Measurements from ENCODE around the gene PTGFRN.

PTGFRN gene

DNA sequence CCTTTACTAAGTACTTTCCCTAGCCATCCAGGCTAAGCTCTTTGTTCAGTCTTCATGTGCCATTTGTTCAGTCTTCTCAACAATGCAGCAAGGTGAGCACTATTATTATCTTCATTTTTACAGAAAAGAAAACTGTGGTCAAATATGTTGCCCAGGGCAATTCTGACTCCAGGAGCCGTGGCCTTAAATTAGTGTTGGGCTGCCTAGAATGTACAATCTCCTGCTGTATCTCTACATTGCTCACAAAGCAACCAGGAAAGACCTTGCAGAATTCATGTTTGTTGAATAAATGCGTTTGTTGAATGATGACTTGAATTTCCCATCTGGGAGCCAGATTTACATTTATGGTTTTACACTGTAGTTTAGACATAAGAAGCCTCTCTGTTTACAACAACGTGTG is 106.0 kb downstream of the PTGFRN start:
- H3K27ac ChIP-seq (ENCODE audit: low read length) = no peak overlapping the region
- H3K9ac ChIP-seq (ENCODE audit: low read length) = no peak overlapping the region
- no peaks in the 10 kb centered on the region for H3K36me3 ChIP-seq (ENCODE audit: control insufficient read depth, low read depth, low read length)
- peaks cover 6% of the 10 kb centered on the region for H3K4me1 ChIP-seq (ENCODE audit: control insufficient read depth, low read depth, low read length)
- no peaks in the 10 kb centered on the region for H3K27me3 ChIP-seq (ENCODE audit: control insufficient read depth, insufficient read depth, low read length)
- H3K4me3 ChIP-seq (ENCODE audit: low read length) = no peak overlapping the region
- H3K9me3 ChIP-seq (ENCODE audit: control insufficient read depth, low read depth, low read length) = no peaks in the 10 kb centered on the region

DNA sequence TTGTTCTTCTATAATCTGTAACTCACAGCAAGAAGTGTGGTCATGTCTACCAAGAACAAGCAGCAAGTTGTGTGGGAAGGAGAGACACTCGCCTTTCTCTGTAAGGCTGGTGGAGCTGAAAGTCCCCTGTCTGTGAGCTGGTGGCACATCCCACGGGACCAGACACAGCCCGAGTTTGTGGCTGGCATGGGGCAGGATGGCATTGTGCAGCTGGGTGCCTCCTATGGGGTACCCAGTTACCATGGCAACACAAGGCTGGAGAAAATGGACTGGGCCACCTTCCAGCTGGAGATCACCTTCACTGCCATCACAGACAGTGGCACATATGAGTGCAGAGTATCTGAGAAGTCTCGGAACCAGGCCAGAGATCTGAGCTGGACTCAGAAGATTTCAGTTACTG is 107.3 kb downstream of the PTGFRN start:
- H3K9ac ChIP-seq (ENCODE audit: low read length) = no peak overlapping the region
- H3K4me3 ChIP-seq (ENCODE audit: low read length) = no peak overlapping the region
- H3K27ac ChIP-seq (ENCODE audit: low read length) = no peak overlapping the region
- no peaks in the 10 kb centered on the region for H3K27me3 ChIP-seq (ENCODE audit: control insufficient read depth, insufficient read depth, low read length)
- H3K9me3 ChIP-seq (ENCODE audit: control insufficient read depth, low read depth, low read length) = no peaks in the 10 kb centered on the region
- no peaks in the 10 kb centered on the region for H3K36me3 ChIP-seq (ENCODE audit: control insufficient read depth, low read depth, low read length)
- H3K4me1 ChIP-seq (ENCODE audit: control insufficient read depth, low read depth, low read length) = peaks cover 6% of the 10 kb centered on the region

DNA sequence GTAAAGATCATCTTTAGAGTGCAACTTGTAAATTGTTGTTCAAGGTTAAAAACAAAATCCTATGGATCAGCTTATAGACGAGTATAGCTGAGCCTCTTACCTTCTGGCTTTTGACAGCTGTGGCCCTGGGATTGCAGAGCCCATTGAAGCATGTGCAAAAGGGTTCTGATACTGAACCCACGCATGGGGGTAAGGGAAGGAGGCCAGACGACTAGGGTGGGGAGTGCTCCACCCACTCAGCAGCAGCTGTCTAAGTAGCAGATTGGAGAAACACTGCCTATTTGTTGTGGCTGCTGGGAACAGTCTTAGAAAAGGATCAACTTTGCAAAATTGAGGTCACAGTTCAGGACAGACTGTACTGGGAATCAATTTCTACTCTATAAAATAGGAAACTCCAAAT is 107.9 kb downstream of the PTGFRN start:
- no peak overlapping the region for H3K9ac ChIP-seq (ENCODE audit: low read length)
- H3K4me3 ChIP-seq (ENCODE audit: low read length) = no peak overlapping the region
- peaks cover 6% of the 10 kb centered on the region for H3K4me1 ChIP-seq (ENCODE audit: control insufficient read depth, low read depth, low read length)
- no peak overlapping the region for H3K27ac ChIP-seq (ENCODE audit: low read length)
- H3K36me3 ChIP-seq (ENCODE audit: control insufficient read depth, low read depth, low read length) = no peaks in the 10 kb centered on the region
- no peaks in the 10 kb centered on the region for H3K9me3 ChIP-seq (ENCODE audit: control insufficient read depth, low read depth, low read length)
- H3K27me3 ChIP-seq (ENCODE audit: control insufficient read depth, insufficient read depth, low read length) = no peaks in the 10 kb centered on the region

- Histone ChIP-seq H3K9ac (ENCODE audit: low read length) (no peak overlapping the region), H3K27ac (ENCODE audit: low read length) (no peak overlapping the region), H3K27me3 (ENCODE audit: control insufficient read depth, insufficient read depth, low read length) (no peaks in the 10 kb centered on the region), H3K36me3 (ENCODE audit: control insufficient read depth, low read depth, low read length) (no peaks in the 10 kb centered on the region), H3K4me3 (ENCODE audit: low read length) (no peak overlapping the region), H3K9me3 (ENCODE audit: control insufficient read depth, low read depth, low read length) (no peaks in the 10 kb centered on the region), H3K4me1 (ENCODE audit: control insufficient read depth, low read depth, low read length) (peaks cover 1% of the 10 kb centered on the region)
Observed at GRCh38 chr1:117020526-117021156, 110.9 kb downstream of the PTGFRN start.

GRCh38 chr1:117022114-117022513 is 112.4 kb downstream of the PTGFRN start:
- no peaks in the 10 kb centered on the region for H3K4me1 ChIP-seq (ENCODE audit: control insufficient read depth, low read depth, low read length)
- H3K9ac ChIP-seq (ENCODE audit: low read length) = no peak overlapping the region
- no peaks in the 10 kb centered on the region for H3K9me3 ChIP-seq (ENCODE audit: control insufficient read depth, low read depth, low read length)
- no peak overlapping the region for H3K4me3 ChIP-seq (ENCODE audit: low read length)
- no peak overlapping the region for H3K27ac ChIP-seq (ENCODE audit: low read length)
- H3K36me3 ChIP-seq (ENCODE audit: control insufficient read depth, low read depth, low read length) = no peaks in the 10 kb centered on the region
- no peaks in the 10 kb centered on the region for H3K27me3 ChIP-seq (ENCODE audit: control insufficient read depth, insufficient read depth, low read length)

GRCh38 chr1:117025568-117025967 is 115.9 kb downstream of the PTGFRN start:
- Histone ChIP-seq H3K9me3 (ENCODE audit: control insufficient read depth, low read depth, low read length) (no peaks in the 10 kb centered on the region), H3K4me1 (ENCODE audit: control insufficient read depth, low read depth, low read length) (no peaks in the 10 kb centered on the region), H3K27ac (ENCODE audit: low read length) (no peak overlapping the region), H3K9ac (ENCODE audit: low read length) (no peak overlapping the region), H3K36me3 (ENCODE audit: control insufficient read depth, low read depth, low read length) (no peaks in the 10 kb centered on the region), H3K4me3 (ENCODE audit: low read length) (no peak overlapping the region), H3K27me3 (ENCODE audit: control insufficient read depth, insufficient read depth, low read length) (no peaks in the 10 kb centered on the region)

- no peaks in the 10 kb centered on the region for H3K9me3 ChIP-seq (ENCODE audit: control insufficient read depth, low read depth, low read length)
- H3K9ac ChIP-seq (ENCODE audit: low read length) = no peak overlapping the region
- H3K4me1 ChIP-seq (ENCODE audit: control insufficient read depth, low read depth, low read length) = no peaks in the 10 kb centered on the region
- H3K4me3 ChIP-seq (ENCODE audit: low read length) = no peak overlapping the region
- H3K27me3 ChIP-seq (ENCODE audit: control insufficient read depth, insufficient read depth, low read length) = no peaks in the 10 kb centered on the region
- no peaks in the 10 kb centered on the region for H3K36me3 ChIP-seq (ENCODE audit: control insufficient read depth, low read depth, low read length)
- no peak overlapping the region for H3K27ac ChIP-seq (ENCODE audit: low read length)
Observed at GRCh38 chr1:117026361-117026760, 116.6 kb downstream of the PTGFRN start.

GRCh38 chr1:117029685-117030084 is 120.0 kb downstream of the PTGFRN start:
- H3K27ac ChIP-seq (ENCODE audit: low read length) = no peak overlapping the region
- no peaks in the 10 kb centered on the region for H3K4me1 ChIP-seq (ENCODE audit: control insufficient read depth, low read depth, low read length)
- no peaks in the 10 kb centered on the region for H3K36me3 ChIP-seq (ENCODE audit: control insufficient read depth, low read depth, low read length)
- H3K9ac ChIP-seq (ENCODE audit: low read length) = no peak overlapping the region
- H3K4me3 ChIP-seq (ENCODE audit: low read length) = no peak overlapping the region
- H3K9me3 ChIP-seq (ENCODE audit: control insufficient read depth, low read depth, low read length) = no peaks in the 10 kb centered on the region
- no peaks in the 10 kb centered on the region for H3K27me3 ChIP-seq (ENCODE audit: control insufficient read depth, insufficient read depth, low read length)

DNA sequence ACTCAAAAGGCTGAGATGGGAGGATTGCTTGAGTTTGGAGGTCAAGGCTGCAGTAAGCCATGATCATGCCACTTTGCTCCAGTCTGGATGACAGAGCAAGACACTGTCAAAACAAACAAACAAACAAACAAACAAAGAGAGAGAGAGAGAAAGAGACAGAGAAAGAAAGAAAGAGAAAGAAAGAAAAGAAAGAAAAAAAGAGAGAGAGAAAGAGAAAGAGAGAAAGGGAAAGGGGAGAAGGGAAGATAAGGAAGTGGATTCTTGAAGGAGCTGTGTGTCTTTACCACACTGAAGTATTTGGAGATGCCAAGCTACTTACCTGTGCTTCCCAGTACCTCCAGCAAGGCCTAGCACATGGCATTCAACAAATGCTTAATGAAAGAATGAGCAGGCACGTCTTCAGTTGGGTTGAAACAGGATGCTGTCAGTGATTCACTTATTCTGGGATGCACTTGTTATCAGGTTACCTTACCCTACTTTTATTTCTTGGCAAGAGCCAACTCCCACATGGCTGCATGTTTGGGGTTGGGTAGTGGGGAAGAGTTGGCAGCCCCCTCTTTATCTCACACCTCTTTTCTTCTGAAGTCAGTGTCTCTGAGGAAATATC is 120.7 kb downstream of the PTGFRN start:
- H3K9ac ChIP-seq (ENCODE audit: low read length) = no peak overlapping the region
- H3K4me3 ChIP-seq (ENCODE audit: low read length) = no peak overlapping the region

GRCh38 chr1:117032266-117032665 is 122.5 kb downstream of the PTGFRN start:
- no peaks in the 10 kb centered on the region for H3K4me1 ChIP-seq (ENCODE audit: control insufficient read depth, low read depth, low read length)
- no peak overlapping the region for H3K9ac ChIP-seq (ENCODE audit: low read length)
- no peaks in the 10 kb centered on the region for H3K27me3 ChIP-seq (ENCODE audit: control insufficient read depth, insufficient read depth, low read length)

More for the DNA sequence above, 120.7 kb downstream of the PTGFRN start:
- Histone ChIP-seq H3K27me3 (ENCODE audit: control insufficient read depth, insufficient read depth, low read length) (no peaks in the 10 kb centered on the region), H3K4me1 (ENCODE audit: control insufficient read depth, low read depth, low read length) (no peaks in the 10 kb centered on the region), H3K27ac (ENCODE audit: low read length) (no peak overlapping the region), H3K36me3 (ENCODE audit: control insufficient read depth, low read depth, low read length) (no peaks in the 10 kb centered on the region), H3K9me3 (ENCODE audit: control insufficient read depth, low read depth, low read length) (no peaks in the 10 kb centered on the region)

GRCh38 chr1:117032681-117033539 is 123.2 kb downstream of the PTGFRN start:
- H3K36me3 ChIP-seq (ENCODE audit: control insufficient read depth, low read depth, low read length) = no peaks in the 10 kb centered on the region
- no peaks in the 10 kb centered on the region for H3K4me1 ChIP-seq (ENCODE audit: control insufficient read depth, low read depth, low read length)
- no peaks in the 10 kb centered on the region for H3K9me3 ChIP-seq (ENCODE audit: control insufficient read depth, low read depth, low read length)
- H3K27me3 ChIP-seq (ENCODE audit: control insufficient read depth, insufficient read depth, low read length) = no peaks in the 10 kb centered on the region
- no peak overlapping the region for H3K27ac ChIP-seq (ENCODE audit: low read length)
- no peak overlapping the region for H3K4me3 ChIP-seq (ENCODE audit: low read length)
- H3K9ac ChIP-seq (ENCODE audit: low read length) = no peak overlapping the region

More at GRCh38 chr1:117032266-117032665, 122.5 kb downstream of the PTGFRN start:
- Histone ChIP-seq H3K36me3 (ENCODE audit: control insufficient read depth, low read depth, low read length) (no peaks in the 10 kb centered on the region), H3K27ac (ENCODE audit: low read length) (no peak overlapping the region), H3K4me3 (ENCODE audit: low read length) (no peak overlapping the region), H3K9me3 (ENCODE audit: control insufficient read depth, low read depth, low read length) (no peaks in the 10 kb centered on the region)
